NCI-H510A treated with DMSO at 0.1 percent for 48 hours (cell line): Measurements from ENCODE around the gene TMC2.

Experiments used
- DNase-seq: peaks from one replicate; lab custom pipeline; 2025; lab: John Stamatoyannopoulos, UW

TMC2 gene

GRCh38 chr20:2625062-2625461 lies 88.7 kb downstream of the TMC2 start:
- no peak for DNase-seq

DNA sequence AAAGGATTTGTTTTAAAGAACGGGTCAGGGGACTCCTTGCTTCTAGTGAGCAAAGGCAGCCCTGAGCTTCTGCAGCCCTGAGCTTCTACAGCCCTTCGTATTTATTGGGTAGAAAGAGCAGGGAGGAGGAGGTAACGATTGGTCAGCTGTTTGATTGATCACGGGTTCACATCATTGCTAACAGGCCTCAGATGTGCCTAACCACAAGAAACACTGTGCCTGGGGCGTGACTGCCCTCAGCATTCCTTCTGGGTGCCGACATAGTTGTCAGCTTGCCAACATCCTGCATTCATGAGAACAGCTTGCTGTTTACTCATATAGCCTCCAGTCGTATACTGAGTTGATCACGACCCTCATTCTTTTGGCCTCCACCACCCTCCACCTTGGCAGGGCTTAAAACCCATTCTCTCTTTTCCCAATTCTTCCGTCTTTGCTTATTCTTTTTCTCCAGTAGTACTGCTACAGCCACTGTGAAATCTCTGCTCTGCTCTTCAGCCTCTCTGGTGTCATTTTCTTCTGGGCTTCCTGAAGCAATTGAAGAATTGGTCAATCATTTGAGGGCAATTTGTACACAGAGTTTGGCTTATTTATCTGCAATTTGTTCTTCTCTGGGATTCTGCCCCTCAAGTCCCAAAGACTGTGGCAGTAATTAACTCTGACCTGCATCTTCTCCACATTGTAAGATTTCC lies 90.6 kb downstream of the TMC2 start:
- DNase-seq, result no peak

GRCh38 chr20:2631228-2631627 lies 94.9 kb downstream of the TMC2 start:
- no peak for DNase-seq

DNA sequence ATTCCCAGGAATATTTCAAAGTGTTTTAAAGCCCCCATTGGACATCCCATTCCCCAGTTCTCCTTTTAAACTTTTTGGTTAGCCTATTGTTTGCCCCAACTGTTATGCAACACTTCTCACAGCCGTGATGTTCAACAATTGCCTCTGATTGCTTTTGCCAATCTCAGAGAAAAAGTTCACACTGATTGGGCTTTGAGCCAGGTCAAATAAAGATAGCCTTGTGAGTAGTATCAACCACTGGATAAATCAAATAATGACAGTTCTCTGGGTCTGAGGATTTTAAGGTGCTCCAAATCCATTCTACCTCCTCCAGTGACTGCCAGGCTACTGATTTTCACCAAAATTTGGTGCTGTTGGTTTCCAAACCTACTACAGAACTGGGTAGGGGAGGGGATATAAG lies 97.0 kb downstream of the TMC2 start:
- no peak for DNase-seq

DNA sequence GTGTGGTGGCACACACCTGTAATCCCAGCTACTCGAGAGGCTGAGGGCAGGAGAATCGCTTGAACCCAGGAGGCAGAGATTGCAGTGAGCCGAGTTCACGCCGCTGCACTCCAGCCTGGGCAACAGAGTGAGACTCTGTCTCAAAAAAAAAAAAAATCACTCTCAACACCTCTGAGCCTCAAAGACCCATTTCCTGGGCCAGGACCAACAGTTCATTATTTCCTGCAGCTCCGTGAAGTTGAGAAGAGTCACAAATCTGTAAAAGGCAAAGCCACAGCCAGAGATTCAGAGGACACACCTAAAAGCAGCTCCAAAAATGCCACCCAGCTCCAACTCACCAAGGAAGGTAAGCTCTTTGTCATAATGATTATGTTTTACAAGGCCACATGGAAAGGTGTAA lies 100.9 kb downstream of the TMC2 start:
- no peak for DNase-seq

DNA sequence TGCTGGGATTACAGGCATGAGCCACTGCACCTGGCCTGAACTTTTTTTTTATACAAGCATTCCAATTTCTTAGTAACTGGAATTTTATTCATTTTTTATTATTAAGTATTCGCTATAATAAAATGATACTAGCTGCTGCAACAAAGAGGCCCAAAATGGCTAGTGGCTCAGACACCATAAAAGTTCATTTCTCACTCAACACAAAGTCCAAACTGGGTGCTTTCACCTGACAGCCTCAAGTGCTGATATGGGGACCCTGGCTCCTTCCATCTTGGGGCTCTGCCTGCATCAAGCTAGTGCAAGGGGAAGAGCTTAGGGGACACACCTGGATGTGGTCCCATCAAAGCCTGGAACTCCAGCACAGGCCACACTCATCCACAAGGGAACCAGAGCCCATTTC lies 103.9 kb downstream of the TMC2 start:
- DNase-seq, result no peak

- no peak for DNase-seq
Observed at GRCh38 chr20:2640899-2641298, 104.5 kb downstream of the TMC2 start.

- DNase-seq, result no peak
Observed at GRCh38 chr20:2643708-2644107, 107.3 kb downstream of the TMC2 start.

GRCh38 chr20:2651772-2652723 lies 115.7 kb downstream of the TMC2 start, which contains the start of gene NOP56:
TSS of gene NOP56 (plus strand) at chr20:2652632. CDS start at chr20:2652661, 29 bp downstream.
- DNase-seq, result peak; percentile 91

DNA sequence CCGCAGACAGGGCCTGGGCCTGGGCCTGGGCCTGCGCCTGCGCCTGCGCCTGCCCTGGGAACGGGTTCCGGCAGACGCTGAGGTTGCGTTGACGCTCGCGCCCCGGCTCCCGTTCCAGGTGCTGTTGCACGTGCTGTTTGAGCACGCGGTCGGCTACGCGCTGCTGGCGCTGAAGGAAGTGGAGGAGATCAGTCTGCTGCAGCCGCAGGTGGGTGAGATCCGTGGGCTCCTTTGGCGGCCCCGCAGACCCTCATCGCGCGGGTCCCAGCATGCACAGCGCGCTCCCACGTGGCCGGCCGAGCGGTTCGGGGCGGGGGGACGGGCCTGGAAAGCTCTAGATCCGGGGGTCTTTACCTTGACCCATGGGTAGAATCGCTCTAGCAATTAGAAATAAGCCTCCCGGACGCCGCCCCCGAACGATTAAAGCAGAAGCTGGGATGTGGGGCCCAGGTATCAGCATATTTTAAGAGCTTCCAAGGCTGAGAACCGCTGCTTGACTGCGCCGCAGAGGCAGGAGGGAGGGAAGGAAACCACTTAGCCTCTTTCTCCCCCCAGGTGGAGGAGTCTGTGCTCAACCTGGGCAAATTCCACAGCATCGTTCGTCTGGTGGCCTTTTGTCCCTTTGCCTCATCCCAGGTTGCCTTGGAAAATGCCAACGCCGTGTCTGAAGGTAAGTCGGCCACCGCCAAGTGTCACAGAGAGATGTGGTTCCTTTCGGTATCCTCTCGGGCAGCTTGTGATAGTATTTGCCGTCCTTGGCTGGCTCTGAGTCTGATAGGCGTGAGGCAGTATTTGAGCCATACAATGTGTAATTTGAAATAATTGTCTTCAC lies 116.6 kb downstream of the TMC2 start:
- DNase-seq, result peak; percentile 35

GRCh38 chr20:2653556-2654383 lies 117.4 kb downstream of the TMC2 start:
- DNase-seq, result no peak

GRCh38 chr20:2654384-2654822 lies 118.0 kb downstream of the TMC2 start:
- no peak for DNase-seq

- no peak for DNase-seq
Observed at GRCh38 chr20:2654831-2655230, 118.5 kb downstream of the TMC2 start.

DNA sequence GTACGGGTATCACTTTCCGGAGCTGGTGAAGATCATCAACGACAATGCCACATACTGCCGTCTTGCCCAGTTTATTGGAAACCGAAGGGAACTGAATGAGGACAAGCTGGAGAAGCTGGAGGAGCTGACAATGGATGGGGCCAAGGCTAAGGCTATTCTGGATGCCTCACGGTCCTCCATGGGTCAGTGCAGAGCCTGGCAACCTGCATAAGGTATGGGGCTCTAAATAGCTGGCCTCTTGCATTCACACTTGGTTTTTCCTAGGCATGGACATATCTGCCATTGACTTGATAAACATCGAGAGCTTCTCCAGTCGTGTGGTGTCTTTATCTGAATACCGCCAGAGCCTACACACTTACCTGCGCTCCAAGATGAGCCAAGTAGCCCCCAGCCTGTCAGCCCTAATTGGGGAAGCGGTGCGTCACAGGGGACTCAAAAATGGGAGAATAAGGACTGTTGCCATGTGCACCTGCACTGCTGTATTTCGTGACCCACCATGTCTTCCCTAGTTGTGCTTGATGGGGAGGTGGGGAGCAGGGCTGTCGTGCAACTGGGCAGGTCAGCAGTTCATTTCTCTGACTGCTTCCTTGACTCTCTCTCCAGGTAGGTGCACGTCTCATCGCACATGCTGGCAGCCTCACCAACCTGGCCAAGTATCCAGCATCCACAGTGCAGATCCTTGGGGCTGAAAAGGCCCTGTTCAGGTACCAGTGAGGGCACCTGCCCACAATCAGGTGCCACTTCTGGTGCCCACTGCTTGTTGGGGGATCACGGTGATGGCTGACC lies 119.2 kb downstream of the TMC2 start:
- no peak for DNase-seq

GRCh38 chr20:2656471-2657117 lies 120.2 kb downstream of the TMC2 start:
- no peak for DNase-seq

GRCh38 chr20:2657241-2657640 lies 120.9 kb downstream of the TMC2 start:
- DNase-seq, result no peak

- DNase-seq, result no peak
Observed at GRCh38 chr20:2657674-2658073, 121.3 kb downstream of the TMC2 start.

DNA sequence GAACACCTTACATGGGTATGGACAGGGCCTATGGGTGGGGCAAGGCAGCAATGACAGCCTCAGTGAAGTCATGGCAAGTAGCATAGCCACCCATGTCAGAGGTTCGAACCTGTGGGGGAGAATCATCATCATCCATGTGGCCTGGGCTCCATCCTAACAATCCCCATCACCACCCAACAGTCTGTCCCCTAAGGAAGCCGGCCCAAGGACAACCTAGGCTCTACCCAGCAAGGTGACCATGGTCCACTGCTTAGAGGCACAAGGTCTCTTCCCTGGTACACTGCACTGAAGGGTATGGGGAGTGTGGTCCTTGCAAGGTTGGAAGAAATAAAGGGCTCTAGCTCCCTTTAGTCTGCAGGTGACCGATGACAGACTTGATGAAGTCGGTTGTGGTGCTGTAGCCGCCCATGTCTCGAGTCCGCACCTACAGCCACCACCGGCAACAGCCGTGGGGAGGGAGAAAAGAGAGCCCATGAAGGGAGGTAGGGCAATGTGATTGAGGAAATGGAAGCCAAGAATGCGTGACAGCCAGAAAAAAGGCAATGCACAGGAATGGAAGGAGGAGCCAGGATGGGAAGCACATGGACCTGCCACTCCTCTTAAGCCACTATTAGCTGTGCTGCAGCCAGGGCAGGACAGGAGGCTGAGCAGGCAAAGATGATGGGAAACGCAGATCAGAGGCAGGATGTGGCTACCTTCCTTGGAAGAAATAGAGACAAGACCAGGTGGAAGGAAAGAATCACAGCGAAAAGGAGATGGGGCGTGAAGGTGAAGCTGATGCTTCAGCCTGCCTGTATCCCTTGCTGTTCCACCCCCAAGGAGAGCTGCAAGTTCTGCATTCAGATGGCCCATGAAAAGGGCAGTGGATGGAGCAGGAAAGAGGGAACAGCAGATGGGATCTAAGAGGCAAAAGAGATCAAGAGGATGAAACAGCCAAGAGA lies 122.3 kb downstream of the TMC2 start:
- peak; percentile 19 for DNase-seq

DNA sequence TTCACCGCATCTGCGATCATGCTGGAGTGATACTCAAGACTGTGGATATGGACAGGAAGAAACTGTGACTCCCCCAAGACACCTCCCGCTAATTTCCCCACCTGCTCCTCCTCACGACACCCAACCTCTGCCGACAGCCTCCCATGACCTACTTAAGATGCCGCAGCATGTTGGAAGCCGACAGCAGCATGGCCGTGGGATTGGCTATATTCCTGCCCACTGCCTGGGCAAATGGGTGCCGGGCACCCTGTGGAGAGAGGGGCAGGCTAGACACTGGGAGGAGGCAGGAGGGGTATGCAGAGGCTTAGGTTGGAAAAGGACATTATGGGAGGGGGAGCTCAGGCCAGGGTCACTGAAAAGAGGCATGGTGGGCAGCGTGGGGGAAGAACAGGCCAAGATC lies 123.2 kb downstream of the TMC2 start:
- no peak for DNase-seq
